ENCODE data around the gene MPPED1. TPM values are rescaled to one million over a fixed set of nuclear protein-coding genes. Genes with fewer than 3 reads are reported as not detected.

The MPPED1 gene
- total and polyA plus RNA-seq, 2 donors (not counting 3 experiments of a cell fraction or from before 2014, with no cell fraction given), result not detected

GRCh38 chr22:43434928-43435311, 23.1 kb downstream of the MPPED1 start:
- no peaks in the 10 kb centered on the region for H4K20me1 ChIP-seq (replicated peaks; ENCODE audit: control insufficient read depth, extremely low read depth, insufficient read depth, low read length)
- H3K4me2 ChIP-seq (ENCODE audit: insufficient read depth, low read length), result no peak overlapping the region
- no peak overlapping the region for H2AFZ ChIP-seq (ENCODE audit: low read depth, low read length)
- no peak for DNase-seq (ENCODE audit: low read depth, low spot score)
- no peak for FAIRE-seq
- H3K27me3 ChIP-seq (ENCODE audit: control insufficient read depth in 2 of 2, insufficient read depth in 2 of 2, low read length in 2 of 2), result peaks cover 0 to 2% of the 10 kb centered on the region in 2 experiments
- no peaks in the 10 kb centered on the region for H3K36me3 ChIP-seq (ENCODE audit: control insufficient read depth in 2 of 2, extremely low read depth in 1 of 2, insufficient read depth in 2 of 2, low read length in 2 of 2)
- H3K9me1 ChIP-seq (replicated peaks; ENCODE audit: control insufficient read depth, extremely low read depth, insufficient read depth, low read length), result no peaks in the 10 kb centered on the region
- POLR2A ChIA-PET, result no interaction called here
- no peaks in the 10 kb centered on the region for H3K79me2 ChIP-seq (ENCODE audit: control insufficient read depth, insufficient read depth, low read length)
- H3K27ac ChIP-seq (ENCODE audit: insufficient read depth, low read depth, low read length), result no peak overlapping the region
- BruUV-seq (replicated peaks), result no TSS peak
- TF ChIP-seq POLR2AphosphoS5 (IDR thresholded peaks at IDR 0.05; ENCODE audit: insufficient read depth, low read depth, low read length) (no peak), EZH2 (IDR thresholded peaks at IDR 0.05; ENCODE audit: borderline replicate concordance, low read depth, low read length, severe bottlenecking) (no peak), MYC (IDR thresholded peaks at IDR 0.05; ENCODE audit: low read depth, low read length) (no peak), CTCF (IDR thresholded peaks at IDR 0.05; ENCODE audit: extremely low read depth in 1 of 2, insufficient read depth in 1 of 2, low read depth in 1 of 2, low read length in 2 of 2) (no peak)
- no peaks in the 10 kb centered on the region for H3K9me3 ChIP-seq (replicated peaks; ENCODE audit: control insufficient read depth, insufficient read depth, low read length)
- intact Hi-C loops (cut with micrococcal nuclease) (no loop called here), dilution Hi-C loops (cut with MboI; ENCODE audit: extremely low pct_ligation_motif_present, low sequenced_read_pairs) (no loop called here)
- CTCF ChIA-PET, result no interaction called here
- H3K4me1 ChIP-seq (ENCODE audit: control insufficient read depth, extremely low read depth, insufficient read depth, low read length), result no peaks in the 10 kb centered on the region
- H3K9ac ChIP-seq (replicated peaks; ENCODE audit: extremely low read depth, insufficient read depth, low read length), result no peak overlapping the region
- H3K4me3 ChIP-seq (replicated peaks in 1 of 3; ENCODE audit: insufficient read depth in 1 of 3, low read depth in 1 of 3, low read length in 3 of 3), result no peak overlapping the region
